Stimulated activated CD8-positive, alpha-beta memory T cell treated with anti-CD3 and anti-CD28 coated beads, Interleukin-7, amount 100 ng/mL, for 24 hours (primary cell): ENCODE data around the gene CSNK1D.

Source experiments
- DNase-seq: peaks from one replicate; pipeline ENCODE4 v3.0.0-alpha.2; 2020; ENCODE audit warnings: low read depth

Gene CSNK1D

GRCh38 chr17:82273327-82274133 lies at the start of gene CSNK1D:
Gene CSNK1D (minus strand): TSS chr17:82273700. CDS start chr17:82273381, 319 bp downstream.
- peak; percentile 85 for DNase-seq

- no peak for DNase-seq
Observed at GRCh38 chr17:82322526-82323453, 49.3 kb upstream of the CSNK1D start.

GRCh38 chr17:82321947-82322466 lies 48.5 kb upstream of the CSNK1D start:
- no peak for DNase-seq

- DNase-seq = peak; percentile 55
Observed at GRCh38 chr17:82320956-82321927, 47.7 kb upstream of the CSNK1D start.

- DNase-seq = no peak
Observed at GRCh38 chr17:82320140-82320840, 46.8 kb upstream of the CSNK1D start.

- no peak for DNase-seq
Observed at GRCh38 chr17:82319619-82320062, 46.1 kb upstream of the CSNK1D start.

- DNase-seq = no peak
Observed at GRCh38 chr17:82318772-82319606, 45.5 kb upstream of the CSNK1D start.

GRCh38 chr17:82318169-82318498 lies 44.6 kb upstream of the CSNK1D start:
- DNase-seq = no peak

GRCh38 chr17:82317394-82318168 lies 44.1 kb upstream of the CSNK1D start, which contains the start of gene CD7:
Gene CD7 (minus strand): TSS chr17:82317608. CDS start chr17:82317495, 113 bp downstream.
- DNase-seq = no peak

- DNase-seq = no peak
Observed at GRCh38 chr17:82316651-82317393, 43.3 kb upstream of the CSNK1D start.

- DNase-seq = no peak
Observed at GRCh38 chr17:82315703-82316358, 42.3 kb upstream of the CSNK1D start.

- no peak for DNase-seq
Observed at GRCh38 chr17:82314727-82315605, 41.5 kb upstream of the CSNK1D start.

GRCh38 chr17:82314012-82314726 lies 40.7 kb upstream of the CSNK1D start:
- DNase-seq = no peak

GRCh38 chr17:82313195-82314011 lies 39.9 kb upstream of the CSNK1D start:
- DNase-seq = no peak

- no peak for DNase-seq
Observed at GRCh38 chr17:82311971-82312370, 38.5 kb upstream of the CSNK1D start.
